ENCODE measurements around the gene POU2F2.

The POU2F2 gene

GRCh38 chr19:42132030-42132628 lies at the start of gene POU2F2:
Gene POU2F2, minus strand, starts transcription at chr19:42132446. Its CDS starts 35 bp downstream, at chr19:42132411.
- peak within 1 kb of the TSS; percentile 88 for H3K4me3 Mint-ChIP-seq
- H3K27me3 Mint-ChIP-seq = no peaks in the 10 kb centered on the region
- no peaks in the 10 kb centered on the region for H3K9me3 Mint-ChIP-seq
- H3K27ac Mint-ChIP-seq = peak within 1 kb of the TSS; percentile 86
- H3K36me3 Mint-ChIP-seq (ENCODE audit: low read depth) = no peaks in the 10 kb centered on the region
- peaks cover 61% of the 10 kb centered on the region for H3K4me1 Mint-ChIP-seq (ENCODE audit: low read depth)

GRCh38 chr19:42178791-42179674 lies 46.8 kb upstream of the POU2F2 start:
- Mint-ChIP-seq H3K4me3 (no peak overlapping the region), H3K27me3 (peaks cover 23% of the 10 kb centered on the region), H3K36me3 (ENCODE audit: low read depth) (no peaks in the 10 kb centered on the region), H3K27ac (no peak overlapping the region), H3K4me1 (ENCODE audit: low read depth) (peaks cover 34% of the 10 kb centered on the region), H3K9me3 (no peaks in the 10 kb centered on the region)

GRCh38 chr19:42177686-42178019 lies 45.4 kb upstream of the POU2F2 start:
- Mint-ChIP-seq H3K27ac (no peak overlapping the region), H3K36me3 (ENCODE audit: low read depth) (no peaks in the 10 kb centered on the region), H3K4me3 (no peak overlapping the region), H3K27me3 (peaks cover 28% of the 10 kb centered on the region), H3K9me3 (no peaks in the 10 kb centered on the region), H3K4me1 (ENCODE audit: low read depth) (peaks cover 24% of the 10 kb centered on the region)

- Mint-ChIP-seq H3K36me3 (ENCODE audit: low read depth) (no peaks in the 10 kb centered on the region), H3K4me3 (no peak overlapping the region), H3K27me3 (peaks cover 28% of the 10 kb centered on the region), H3K27ac (no peak overlapping the region), H3K4me1 (ENCODE audit: low read depth) (peaks cover 19% of the 10 kb centered on the region), H3K9me3 (no peaks in the 10 kb centered on the region)
Observed at GRCh38 chr19:42176990-42177685, 44.9 kb upstream of the POU2F2 start.

GRCh38 chr19:42176649-42176989 lies 44.4 kb upstream of the POU2F2 start:
- H3K4me3 Mint-ChIP-seq = peak overlapping the region; percentile 77
- H3K4me1 Mint-ChIP-seq (ENCODE audit: low read depth) = peaks cover 15% of the 10 kb centered on the region
- no peak overlapping the region for H3K27ac Mint-ChIP-seq
- H3K27me3 Mint-ChIP-seq = peaks cover 28% of the 10 kb centered on the region
- no peaks in the 10 kb centered on the region for H3K36me3 Mint-ChIP-seq (ENCODE audit: low read depth)
- no peaks in the 10 kb centered on the region for H3K9me3 Mint-ChIP-seq

GRCh38 chr19:42175952-42176648 lies 43.9 kb upstream of the POU2F2 start:
- H3K27me3 Mint-ChIP-seq = peaks cover 28% of the 10 kb centered on the region
- H3K4me3 Mint-ChIP-seq = peak overlapping the region; percentile 77
- no peak overlapping the region for H3K27ac Mint-ChIP-seq
- peaks cover 15% of the 10 kb centered on the region for H3K4me1 Mint-ChIP-seq (ENCODE audit: low read depth)
- H3K9me3 Mint-ChIP-seq = no peaks in the 10 kb centered on the region
- H3K36me3 Mint-ChIP-seq (ENCODE audit: low read depth) = no peaks in the 10 kb centered on the region

- H3K9me3 Mint-ChIP-seq = no peaks in the 10 kb centered on the region
- H3K36me3 Mint-ChIP-seq (ENCODE audit: low read depth) = no peaks in the 10 kb centered on the region
- no peak overlapping the region for H3K27ac Mint-ChIP-seq
- H3K27me3 Mint-ChIP-seq = peaks cover 28% of the 10 kb centered on the region
- H3K4me1 Mint-ChIP-seq (ENCODE audit: low read depth) = peaks cover 15% of the 10 kb centered on the region
- peak overlapping the region; percentile 77 for H3K4me3 Mint-ChIP-seq
Observed at GRCh38 chr19:42174958-42175734, 42.9 kb upstream of the POU2F2 start.

- H3K27me3 Mint-ChIP-seq = peaks cover 28% of the 10 kb centered on the region
- no peaks in the 10 kb centered on the region for H3K36me3 Mint-ChIP-seq (ENCODE audit: low read depth)
- H3K9me3 Mint-ChIP-seq = no peaks in the 10 kb centered on the region
- H3K4me1 Mint-ChIP-seq (ENCODE audit: low read depth) = peaks cover 15% of the 10 kb centered on the region
- H3K27ac Mint-ChIP-seq = no peak overlapping the region
- no peak overlapping the region for H3K4me3 Mint-ChIP-seq
Observed at GRCh38 chr19:42174188-42174587, 41.9 kb upstream of the POU2F2 start.

GRCh38 chr19:42173695-42174094 lies 41.4 kb upstream of the POU2F2 start:
- no peak overlapping the region for H3K27ac Mint-ChIP-seq
- no peak overlapping the region for H3K4me3 Mint-ChIP-seq
- peaks cover 28% of the 10 kb centered on the region for H3K27me3 Mint-ChIP-seq
- no peaks in the 10 kb centered on the region for H3K36me3 Mint-ChIP-seq (ENCODE audit: low read depth)
- peaks cover 15% of the 10 kb centered on the region for H3K4me1 Mint-ChIP-seq (ENCODE audit: low read depth)
- H3K9me3 Mint-ChIP-seq = no peaks in the 10 kb centered on the region

GRCh38 chr19:42172261-42172660 lies 40.0 kb upstream of the POU2F2 start:
- Mint-ChIP-seq H3K27me3 (peaks cover 28% of the 10 kb centered on the region), H3K27ac (no peak overlapping the region), H3K9me3 (no peaks in the 10 kb centered on the region), H3K4me1 (ENCODE audit: low read depth) (peaks cover 15% of the 10 kb centered on the region), H3K4me3 (no peak overlapping the region), H3K36me3 (ENCODE audit: low read depth) (no peaks in the 10 kb centered on the region)

- H3K36me3 Mint-ChIP-seq (ENCODE audit: low read depth) = no peaks in the 10 kb centered on the region
- H3K27ac Mint-ChIP-seq = no peak overlapping the region
- H3K4me1 Mint-ChIP-seq (ENCODE audit: low read depth) = peaks cover 7% of the 10 kb centered on the region
- peaks cover 22% of the 10 kb centered on the region for H3K27me3 Mint-ChIP-seq
- no peak overlapping the region for H3K4me3 Mint-ChIP-seq
- H3K9me3 Mint-ChIP-seq = no peaks in the 10 kb centered on the region
Observed at GRCh38 chr19:42170715-42171114, 38.5 kb upstream of the POU2F2 start.

- H3K9me3 Mint-ChIP-seq = no peaks in the 10 kb centered on the region
- no peak overlapping the region for H3K4me3 Mint-ChIP-seq
- H3K36me3 Mint-ChIP-seq (ENCODE audit: low read depth) = no peaks in the 10 kb centered on the region
- no peak overlapping the region for H3K27ac Mint-ChIP-seq
- no peaks in the 10 kb centered on the region for H3K4me1 Mint-ChIP-seq (ENCODE audit: low read depth)
- peaks cover 13% of the 10 kb centered on the region for H3K27me3 Mint-ChIP-seq
Observed at GRCh38 chr19:42169486-42170413, 37.5 kb upstream of the POU2F2 start.

- H3K4me1 Mint-ChIP-seq (ENCODE audit: low read depth) = no peaks in the 10 kb centered on the region
- no peak overlapping the region for H3K27ac Mint-ChIP-seq
- no peaks in the 10 kb centered on the region for H3K36me3 Mint-ChIP-seq (ENCODE audit: low read depth)
- H3K4me3 Mint-ChIP-seq = no peak overlapping the region
- no peaks in the 10 kb centered on the region for H3K9me3 Mint-ChIP-seq
- no peaks in the 10 kb centered on the region for H3K27me3 Mint-ChIP-seq
Observed at GRCh38 chr19:42168206-42168605, 36.0 kb upstream of the POU2F2 start.
